ENCODE results near the gene WWOX.

The WWOX gene

GRCh38 chr16:78348886-78349285 is 249.4 kb downstream of the WWOX start:
- no peaks in the 10 kb centered on the region for H3K36me3 ChIP-seq (ENCODE audit: control insufficient read depth in 2 of 2, insufficient read depth in 2 of 2, low read length in 2 of 2)
- H3K27me3 ChIP-seq (ENCODE audit: control insufficient read depth in 2 of 2, insufficient read depth in 2 of 2, low read length in 2 of 2), result no peaks in the 10 kb centered on the region
- H3K4me1 ChIP-seq (ENCODE audit: control insufficient read depth in 2 of 2, insufficient read depth in 2 of 2, low read length in 2 of 2), result no peaks in the 10 kb centered on the region
- no peaks in the 10 kb centered on the region for H3K9me3 ChIP-seq (ENCODE audit: control insufficient read depth in 2 of 2, low read length in 2 of 2)
- H3K27ac ChIP-seq (ENCODE audit: low read depth in 2 of 2, low read length in 2 of 2), result no peak overlapping the region
- no peak overlapping the region for H3K4me3 ChIP-seq (ENCODE audit: low read length in 2 of 2)
- no peak overlapping the region for H3K9ac ChIP-seq (ENCODE audit: low read depth in 1 of 2, low read length in 2 of 2)

- H3K9ac ChIP-seq (ENCODE audit: low read depth in 1 of 2, low read length in 2 of 2), result no peak overlapping the region
- no peaks in the 10 kb centered on the region for H3K27me3 ChIP-seq (ENCODE audit: control insufficient read depth in 2 of 2, insufficient read depth in 2 of 2, low read length in 2 of 2)
- H3K4me1 ChIP-seq (ENCODE audit: control insufficient read depth in 2 of 2, insufficient read depth in 2 of 2, low read length in 2 of 2), result no peaks in the 10 kb centered on the region
- no peaks in the 10 kb centered on the region for H3K36me3 ChIP-seq (ENCODE audit: control insufficient read depth in 2 of 2, insufficient read depth in 2 of 2, low read length in 2 of 2)
- no peaks in the 10 kb centered on the region for H3K9me3 ChIP-seq (ENCODE audit: control insufficient read depth in 2 of 2, low read length in 2 of 2)
- H3K27ac ChIP-seq (ENCODE audit: low read depth in 2 of 2, low read length in 2 of 2), result no peak overlapping the region
- H3K4me3 ChIP-seq (ENCODE audit: low read length in 2 of 2), result no peak overlapping the region
Measured at GRCh38 chr16:78352184-78352583, 252.7 kb downstream of the WWOX start.

GRCh38 chr16:78353640-78354275 is 254.3 kb downstream of the WWOX start:
- H3K4me1 ChIP-seq (ENCODE audit: control insufficient read depth in 2 of 2, insufficient read depth in 2 of 2, low read length in 2 of 2), result no peaks in the 10 kb centered on the region
- no peaks in the 10 kb centered on the region for H3K27me3 ChIP-seq (ENCODE audit: control insufficient read depth in 2 of 2, insufficient read depth in 2 of 2, low read length in 2 of 2)
- no peak overlapping the region for H3K4me3 ChIP-seq (ENCODE audit: low read length in 2 of 2)
- H3K9ac ChIP-seq (ENCODE audit: low read depth in 1 of 2, low read length in 2 of 2), result no peak overlapping the region
- no peak overlapping the region for H3K27ac ChIP-seq (ENCODE audit: low read depth in 2 of 2, low read length in 2 of 2)
- H3K36me3 ChIP-seq (ENCODE audit: control insufficient read depth in 2 of 2, insufficient read depth in 2 of 2, low read length in 2 of 2), result no peaks in the 10 kb centered on the region
- H3K9me3 ChIP-seq (ENCODE audit: control insufficient read depth in 2 of 2, low read length in 2 of 2), result no peaks in the 10 kb centered on the region

GRCh38 chr16:78362524-78363135 is 263.2 kb downstream of the WWOX start:
- Histone ChIP-seq H3K27me3 (ENCODE audit: control insufficient read depth in 2 of 2, insufficient read depth in 2 of 2, low read length in 2 of 2) (no peaks in the 10 kb centered on the region), H3K4me3 (ENCODE audit: low read length in 2 of 2) (no peak overlapping the region), H3K9ac (ENCODE audit: low read depth in 1 of 2, low read length in 2 of 2) (no peak overlapping the region), H3K9me3 (ENCODE audit: control insufficient read depth in 2 of 2, low read length in 2 of 2) (no peaks in the 10 kb centered on the region), H3K27ac (ENCODE audit: low read depth in 2 of 2, low read length in 2 of 2) (no peak overlapping the region), H3K36me3 (ENCODE audit: control insufficient read depth in 2 of 2, insufficient read depth in 2 of 2, low read length in 2 of 2) (no peaks in the 10 kb centered on the region), H3K4me1 (ENCODE audit: control insufficient read depth in 2 of 2, insufficient read depth in 2 of 2, low read length in 2 of 2) (no peaks in the 10 kb centered on the region)

GRCh38 chr16:78363843-78364555 is 264.5 kb downstream of the WWOX start:
- Histone ChIP-seq H3K9ac (ENCODE audit: low read depth in 1 of 2, low read length in 2 of 2) (no peak overlapping the region), H3K4me3 (ENCODE audit: low read length in 2 of 2) (no peak overlapping the region), H3K27ac (ENCODE audit: low read depth in 2 of 2, low read length in 2 of 2) (no peak overlapping the region), H3K4me1 (ENCODE audit: control insufficient read depth in 2 of 2, insufficient read depth in 2 of 2, low read length in 2 of 2) (no peaks in the 10 kb centered on the region), H3K9me3 (ENCODE audit: control insufficient read depth in 2 of 2, low read length in 2 of 2) (no peaks in the 10 kb centered on the region), H3K27me3 (ENCODE audit: control insufficient read depth in 2 of 2, insufficient read depth in 2 of 2, low read length in 2 of 2) (no peaks in the 10 kb centered on the region), H3K36me3 (ENCODE audit: control insufficient read depth in 2 of 2, insufficient read depth in 2 of 2, low read length in 2 of 2) (no peaks in the 10 kb centered on the region)

- H3K36me3 ChIP-seq (ENCODE audit: control insufficient read depth in 2 of 2, insufficient read depth in 2 of 2, low read length in 2 of 2), result no peaks in the 10 kb centered on the region
- H3K4me1 ChIP-seq (ENCODE audit: control insufficient read depth in 2 of 2, insufficient read depth in 2 of 2, low read length in 2 of 2), result no peaks in the 10 kb centered on the region
- no peak overlapping the region for H3K4me3 ChIP-seq (ENCODE audit: low read length in 2 of 2)
- no peak overlapping the region for H3K27ac ChIP-seq (ENCODE audit: low read depth in 2 of 2, low read length in 2 of 2)
- H3K9me3 ChIP-seq (ENCODE audit: control insufficient read depth in 2 of 2, low read length in 2 of 2), result no peaks in the 10 kb centered on the region
- H3K9ac ChIP-seq (ENCODE audit: low read depth in 1 of 2, low read length in 2 of 2), result no peak overlapping the region
- no peaks in the 10 kb centered on the region for H3K27me3 ChIP-seq (ENCODE audit: control insufficient read depth in 2 of 2, insufficient read depth in 2 of 2, low read length in 2 of 2)
Measured at GRCh38 chr16:78364556-78364880, 265.1 kb downstream of the WWOX start.

- Histone ChIP-seq H3K9me3 (ENCODE audit: control insufficient read depth in 2 of 2, low read length in 2 of 2) (no peaks in the 10 kb centered on the region), H3K36me3 (ENCODE audit: control insufficient read depth in 2 of 2, insufficient read depth in 2 of 2, low read length in 2 of 2) (no peaks in the 10 kb centered on the region), H3K4me1 (ENCODE audit: control insufficient read depth in 2 of 2, insufficient read depth in 2 of 2, low read length in 2 of 2) (no peaks in the 10 kb centered on the region), H3K27me3 (ENCODE audit: control insufficient read depth in 2 of 2, insufficient read depth in 2 of 2, low read length in 2 of 2) (no peaks in the 10 kb centered on the region), H3K4me3 (ENCODE audit: low read length in 2 of 2) (no peak overlapping the region), H3K27ac (ENCODE audit: low read depth in 2 of 2, low read length in 2 of 2) (no peak overlapping the region), H3K9ac (ENCODE audit: low read depth in 1 of 2, low read length in 2 of 2) (no peak overlapping the region)
Measured at GRCh38 chr16:78365366-78365765, 265.9 kb downstream of the WWOX start.

- Histone ChIP-seq H3K9ac (ENCODE audit: low read depth in 1 of 2, low read length in 2 of 2) (no peak overlapping the region), H3K27me3 (ENCODE audit: control insufficient read depth in 2 of 2, insufficient read depth in 2 of 2, low read length in 2 of 2) (no peaks in the 10 kb centered on the region), H3K4me1 (ENCODE audit: control insufficient read depth in 2 of 2, insufficient read depth in 2 of 2, low read length in 2 of 2) (no peaks in the 10 kb centered on the region), H3K4me3 (ENCODE audit: low read length in 2 of 2) (no peak overlapping the region), H3K36me3 (ENCODE audit: control insufficient read depth in 2 of 2, insufficient read depth in 2 of 2, low read length in 2 of 2) (no peaks in the 10 kb centered on the region), H3K9me3 (ENCODE audit: control insufficient read depth in 2 of 2, low read length in 2 of 2) (no peaks in the 10 kb centered on the region), H3K27ac (ENCODE audit: low read depth in 2 of 2, low read length in 2 of 2) (no peak overlapping the region)
Measured at GRCh38 chr16:78368121-78369102, 269.0 kb downstream of the WWOX start.

GRCh38 chr16:78372277-78372676 is 272.8 kb downstream of the WWOX start:
- no peak overlapping the region for H3K9ac ChIP-seq (ENCODE audit: low read depth in 1 of 2, low read length in 2 of 2)
- no peak overlapping the region for H3K27ac ChIP-seq (ENCODE audit: low read depth in 2 of 2, low read length in 2 of 2)
- no peaks in the 10 kb centered on the region for H3K9me3 ChIP-seq (ENCODE audit: control insufficient read depth in 2 of 2, low read length in 2 of 2)
- no peaks in the 10 kb centered on the region for H3K36me3 ChIP-seq (ENCODE audit: control insufficient read depth in 2 of 2, insufficient read depth in 2 of 2, low read length in 2 of 2)
- H3K4me3 ChIP-seq (ENCODE audit: low read length in 2 of 2), result no peak overlapping the region
- no peaks in the 10 kb centered on the region for H3K27me3 ChIP-seq (ENCODE audit: control insufficient read depth in 2 of 2, insufficient read depth in 2 of 2, low read length in 2 of 2)
- no peaks in the 10 kb centered on the region for H3K4me1 ChIP-seq (ENCODE audit: control insufficient read depth in 2 of 2, insufficient read depth in 2 of 2, low read length in 2 of 2)

All from mucosa of rectum (tissue), 2 donors.